Stimulated activated CD8-positive, alpha-beta memory T cell treated with anti-CD3 and anti-CD28 coated beads, Interleukin-15, amount 100 ng/mL, for 1 hour (primary cell): ENCODE measurements around the gene FRMD5.
"Not testable (repeated sequence)": the region's sequence is repeated elsewhere in the genome, so short reads cannot be mapped to it uniquely, and the experiment has no call there.

Source experiments
- DNase-seq: peaks from one replicate; pipeline ENCODE4 v3.0.0-alpha.2; 2020; ENCODE audit warnings: low read depth

FRMD5 gene

GRCh38 chr15:43831519-43832052 is 363.5 kb downstream of the FRMD5 start:
- DNase-seq: not testable (repeated sequence)

DNA sequence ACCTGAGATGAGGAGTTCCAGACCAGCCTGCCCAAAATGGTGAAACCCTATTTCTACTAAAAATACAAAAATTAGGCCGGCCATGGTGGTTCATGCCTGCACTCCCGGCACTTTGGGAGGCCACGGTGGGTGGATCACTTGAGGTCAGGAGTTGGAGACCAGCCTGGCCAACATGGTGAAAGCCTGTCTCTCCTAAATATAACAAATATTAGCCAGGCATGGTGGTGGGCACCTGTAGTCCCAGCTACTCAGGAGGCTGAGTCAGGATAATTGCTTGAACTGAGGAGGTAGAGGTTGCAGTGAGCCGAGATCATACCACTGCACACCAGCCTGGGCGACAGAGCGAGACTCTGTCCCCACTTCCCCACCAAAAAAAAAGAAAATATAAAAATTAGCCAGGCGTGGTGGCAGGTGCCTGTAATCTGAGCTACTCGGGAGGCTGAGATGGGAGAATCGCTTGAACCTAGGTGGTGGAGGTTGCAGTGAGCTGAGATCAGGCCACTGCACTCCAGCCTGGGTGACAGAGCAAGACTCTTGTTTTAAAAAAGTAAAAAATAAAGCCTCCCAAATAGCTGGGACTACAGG is 364.3 kb downstream of the FRMD5 start:
- not testable (repeated sequence) for DNase-seq

DNA sequence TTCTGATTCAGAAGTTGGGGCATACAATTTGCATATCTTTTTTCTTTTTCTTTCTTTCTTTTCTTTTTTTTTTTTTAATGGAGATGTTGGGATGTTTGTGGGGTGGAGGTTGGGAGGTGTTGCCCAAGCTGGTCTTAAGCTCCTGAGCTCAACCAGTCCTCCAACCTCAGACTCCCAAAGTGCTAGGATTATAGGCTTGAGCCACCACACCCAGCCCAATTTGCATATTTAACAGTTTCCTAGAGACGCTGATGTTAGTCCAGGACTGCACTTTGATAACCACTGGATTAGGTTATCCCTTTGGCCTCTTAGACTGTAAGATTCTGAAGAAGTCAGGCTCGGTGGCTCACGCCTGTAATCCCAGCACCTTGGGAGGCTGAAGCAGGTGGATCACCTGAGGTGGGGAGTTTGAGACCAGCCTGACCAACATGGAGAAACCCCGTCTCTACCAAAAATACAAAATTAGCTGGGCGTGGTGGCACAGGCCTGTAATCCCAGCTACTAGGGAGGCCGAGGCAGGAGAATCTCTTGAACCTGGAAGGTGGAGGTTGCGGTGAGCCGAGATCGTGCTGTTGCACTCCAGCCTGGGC is 365.0 kb downstream of the FRMD5 start:
- DNase-seq: not testable (repeated sequence)

- DNase-seq: no peak
Measured at GRCh38 chr15:43828061-43828657, 366.9 kb downstream of the FRMD5 start.

GRCh38 chr15:43826508-43827341 is 368.3 kb downstream of the FRMD5 start, which contains the start of gene WDR76:
Gene WDR76, plus strand, starts transcription at chr15:43827002. Its CDS starts 31 bp downstream, at chr15:43827033.
- DNase-seq: peak; percentile 36

GRCh38 chr15:43826029-43826507 is 369.0 kb downstream of the FRMD5 start:
- DNase-seq: no peak

DNA sequence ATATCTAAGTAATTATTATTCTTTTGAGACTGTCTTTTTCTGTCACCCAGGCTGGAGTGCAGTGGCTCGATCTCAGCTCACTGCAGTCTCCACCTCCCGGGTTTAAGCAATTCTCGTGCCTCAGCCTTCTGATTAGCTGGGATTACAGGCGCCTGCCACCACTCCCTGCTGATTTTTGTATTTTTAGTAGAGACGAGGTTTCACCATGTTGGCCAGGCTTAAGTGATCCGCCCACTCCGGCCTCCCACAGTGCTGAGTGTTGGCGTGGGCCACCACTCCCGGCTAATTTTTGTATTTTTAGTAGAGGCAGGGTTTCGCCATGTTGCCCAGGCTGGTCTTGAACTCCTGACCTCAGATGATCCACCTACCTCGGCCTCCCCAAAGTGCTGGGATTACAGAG is 369.8 kb downstream of the FRMD5 start:
- DNase-seq: not testable (repeated sequence)

DNA sequence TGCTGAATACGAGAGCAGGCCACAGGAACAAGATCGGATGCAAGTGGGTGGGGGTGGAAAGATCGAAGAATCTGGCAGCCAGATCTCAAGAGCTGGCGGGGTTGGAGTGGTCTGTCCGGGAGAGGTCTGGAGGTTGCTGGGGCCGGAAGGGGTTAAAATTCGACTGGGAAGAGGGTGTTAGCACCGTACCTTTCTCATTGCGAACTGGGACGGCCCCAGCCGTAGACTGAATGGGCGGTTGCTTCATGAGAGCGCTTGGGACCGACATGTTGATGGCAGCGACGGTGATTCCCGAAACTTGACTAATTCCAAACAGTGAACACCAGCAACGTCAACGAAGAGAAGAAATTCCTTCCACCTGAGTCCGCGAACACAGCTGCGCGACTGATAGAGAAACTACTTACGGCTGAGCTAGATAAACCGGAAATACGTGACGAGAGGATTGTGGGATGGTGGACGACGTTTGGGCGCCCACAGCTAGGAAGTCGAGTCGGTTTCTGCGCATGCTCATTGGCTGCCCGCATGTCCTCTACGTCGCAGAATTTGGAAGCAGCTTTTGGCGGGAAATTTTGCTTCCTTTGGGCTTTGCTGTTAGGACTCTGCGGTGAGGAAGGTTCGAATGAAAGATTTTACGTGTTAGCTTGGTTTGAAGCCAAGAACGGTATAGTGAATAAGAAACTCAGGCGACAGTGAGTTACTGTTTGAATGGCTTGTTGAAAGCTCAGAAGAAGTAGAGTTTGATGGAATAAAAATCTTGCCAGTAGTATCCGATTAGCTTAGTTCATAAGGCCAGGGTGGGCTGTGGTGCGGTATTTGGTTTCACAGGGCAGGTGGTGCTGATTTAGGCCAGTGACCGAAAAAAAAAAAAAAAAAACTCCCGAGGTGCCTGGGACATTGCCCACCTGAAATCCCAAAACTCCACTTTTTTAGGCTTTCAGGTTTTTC is 370.5 kb downstream of the FRMD5 start, which contains the start of gene MFAP1:
Gene MFAP1, minus strand, starts transcription at position 389 of the 945 bp plus-strand sequence. Its CDS starts 121 bp downstream, at position 268.
- DNase-seq: peak; percentile 80

DNA sequence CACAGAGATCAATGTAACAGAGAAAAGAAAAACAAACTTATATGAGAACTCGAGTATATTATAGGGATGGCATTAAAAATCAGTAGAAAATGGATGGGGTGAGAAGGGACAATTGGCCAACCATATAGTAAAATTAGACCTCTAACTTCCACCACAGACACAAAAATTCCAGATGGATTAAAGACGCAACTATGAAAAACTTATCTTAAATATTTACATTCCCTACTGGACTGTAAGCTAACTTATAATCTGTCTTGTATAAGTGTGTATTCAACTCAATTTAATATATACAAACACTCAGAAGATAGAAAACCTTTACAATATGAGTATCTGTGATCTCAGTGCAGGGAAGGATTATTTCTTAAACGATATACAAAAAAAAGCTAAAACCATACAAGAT is 373.6 kb downstream of the FRMD5 start:
- DNase-seq: no peak
